Adrenal gland (tissue), 5 donors: ENCODE data around the gene ZMYND10.

Source experiments
- CTCF ChIP-seq, 6 experiments: fragments of 450-650 bp in 4 of 6; fragments of 200-600 bp in 2 of 6; sonication (generic) in 1 of 6; IDR thresholded peaks; 1 replicate in 5 of 6; 2 replicates in 1 of 6; pipeline versions ENCODE4 v1.5.1 to v1.8.0; 2016 to 2021; ENCODE audit warnings: antibody characterized with exemption in 6 of 6, mild to moderate bottlenecking in 2 of 6, moderate library complexity in 1 of 6
- POLR2A ChIP-seq, 2 donors: fragments of 450-650 bp; IDR thresholded peaks; one replicate each; pipeline ENCODE4 v1.6.1; 2017; ENCODE audit warnings: antibody characterized with exemption in 2 of 2, mild to moderate bottlenecking in 2 of 2, moderate library complexity in 1 of 2
- donor health status: DM: no; HTN: no; CAD: no.

DNA sequence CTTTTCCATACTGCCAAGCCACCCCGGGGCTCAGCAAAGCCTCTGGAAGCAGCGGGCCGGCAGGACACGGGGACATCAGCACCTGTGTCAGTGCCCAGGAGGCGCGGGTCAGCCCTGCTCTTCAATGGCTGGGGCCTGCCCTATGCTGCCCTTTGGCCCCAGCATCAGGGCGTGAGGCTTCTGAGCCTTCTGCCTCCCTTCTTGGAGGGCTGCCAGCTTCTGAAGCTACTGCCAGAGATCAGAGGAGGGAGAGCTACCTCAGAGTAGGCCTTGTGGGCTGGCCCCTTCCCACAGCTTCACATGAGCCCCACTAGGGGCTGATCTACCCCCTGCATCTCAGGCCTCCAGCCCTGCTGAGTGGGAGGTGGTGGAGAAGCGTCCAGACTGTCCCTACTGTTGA is 26.8 kb upstream of the ZMYND10 start:
- TF ChIP-seq CTCF (IDR thresholded peaks at IDR 0.05) (no peak), POLR2A (IDR thresholded peaks at IDR 0.05) (no peak)
